DND-41 (cell line): Measurements from ENCODE around the gene EXOC4.

Experiments
- CTCF ChIP-seq: IDR thresholded peaks from 2 replicates; pipeline ENCODE4 v1.5.1; 2012; ENCODE audit warnings: borderline replicate concordance, low read length, moderate library complexity, mild to moderate bottlenecking; ENCODE audit not compliant: poor library complexity, severe bottlenecking; ENCODE audit errors: extremely low read depth
- EZH2 ChIP-seq: IDR thresholded peaks from 3 replicates; pipeline ENCODE4 v1.6.1; 2012; ENCODE audit warnings: borderline replicate concordance, low read depth, mild to moderate bottlenecking, moderate library complexity, low read length, inconsistent platforms; ENCODE audit not compliant: severe bottlenecking

- TF ChIP-seq EZH2 (no peak), CTCF (no peak)
Measured at GRCh38 chr7:133698127-133698526, 445.2 kb downstream of the EXOC4 start.
